Kasumi-1 (cell line): Measurements from ENCODE around the gene WWOX.

ENCODE experiments used
- DNase-seq, 2 experiments: peaks; one replicate each; lab custom pipeline; 2025; lab: John Stamatoyannopoulos, UW

Gene WWOX

GRCh38 chr16:78274771-78275170 is 175.3 kb downstream of the WWOX start:
- DNase-seq: no peak

- DNase-seq: no peak
Measured at GRCh38 chr16:78275420-78275819, 176.0 kb downstream of the WWOX start.

GRCh38 chr16:78277321-78278055 is 178.0 kb downstream of the WWOX start:
- DNase-seq: no peak

DNA sequence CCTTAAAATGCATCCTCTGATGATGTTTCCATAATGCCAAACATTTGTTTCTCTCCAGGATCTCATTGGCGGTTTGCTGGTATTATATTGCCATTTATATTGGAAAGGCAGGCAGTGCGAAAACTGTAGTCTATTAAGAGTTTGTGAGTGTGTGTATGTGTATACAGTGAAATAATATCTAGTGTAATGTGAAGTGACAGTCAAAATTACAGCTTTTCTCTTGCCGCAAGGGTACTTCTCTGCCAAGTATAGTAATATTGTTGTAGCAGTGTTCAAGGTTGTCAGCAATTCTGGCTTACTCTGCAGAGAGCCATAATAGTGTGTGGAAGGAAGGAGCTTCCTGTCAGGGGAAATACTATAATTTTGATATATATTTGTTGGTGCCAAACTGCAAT is 178.6 kb downstream of the WWOX start:
- no peak for DNase-seq

DNA sequence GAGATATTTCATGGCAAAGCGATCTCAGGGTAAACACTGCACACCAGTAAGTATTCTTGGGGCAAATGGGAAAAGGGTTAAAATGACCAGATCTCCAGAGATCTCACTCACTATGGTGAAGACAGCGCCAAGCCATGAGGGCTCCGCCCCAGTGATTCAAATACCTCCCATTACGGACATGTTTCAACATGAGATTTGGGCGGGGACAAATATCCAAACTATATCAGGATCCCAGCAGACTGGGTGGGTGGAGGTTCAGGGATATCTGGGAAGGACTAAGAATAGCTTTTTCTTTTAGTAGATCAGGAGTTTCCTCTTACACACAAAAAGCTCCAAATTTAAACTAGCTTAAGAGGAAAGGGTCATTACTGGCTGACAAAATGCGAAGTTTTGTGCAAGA is 181.7 kb downstream of the WWOX start:
- DNase-seq: no peak

GRCh38 chr16:78283548-78284251 is 184.2 kb downstream of the WWOX start:
- DNase-seq: no peak

GRCh38 chr16:78284326-78284725 is 184.9 kb downstream of the WWOX start:
- no peak for DNase-seq

DNA sequence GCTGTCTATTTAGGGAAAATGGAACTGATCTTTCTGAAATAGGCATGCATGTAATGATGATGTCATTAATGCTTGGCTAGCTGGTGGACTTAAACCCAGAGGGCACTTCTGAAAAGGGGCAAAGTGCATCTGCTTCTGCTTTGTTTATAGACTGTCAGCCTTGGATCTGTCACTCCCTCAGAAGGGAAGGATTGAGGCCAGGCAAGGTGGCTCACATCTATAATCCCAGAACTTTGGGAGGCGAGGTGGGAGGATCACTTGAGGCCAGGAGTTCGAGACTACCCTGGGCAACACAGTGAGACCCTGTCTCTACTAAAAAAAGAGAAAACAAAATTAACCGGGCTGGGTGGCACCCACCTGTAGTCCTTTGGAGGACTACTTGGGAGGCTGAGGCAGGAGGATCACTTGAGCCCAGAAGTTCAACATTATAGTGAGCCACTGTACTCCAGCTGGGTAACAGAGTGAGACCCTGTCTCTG is 185.5 kb downstream of the WWOX start:
- no peak for DNase-seq

DNA sequence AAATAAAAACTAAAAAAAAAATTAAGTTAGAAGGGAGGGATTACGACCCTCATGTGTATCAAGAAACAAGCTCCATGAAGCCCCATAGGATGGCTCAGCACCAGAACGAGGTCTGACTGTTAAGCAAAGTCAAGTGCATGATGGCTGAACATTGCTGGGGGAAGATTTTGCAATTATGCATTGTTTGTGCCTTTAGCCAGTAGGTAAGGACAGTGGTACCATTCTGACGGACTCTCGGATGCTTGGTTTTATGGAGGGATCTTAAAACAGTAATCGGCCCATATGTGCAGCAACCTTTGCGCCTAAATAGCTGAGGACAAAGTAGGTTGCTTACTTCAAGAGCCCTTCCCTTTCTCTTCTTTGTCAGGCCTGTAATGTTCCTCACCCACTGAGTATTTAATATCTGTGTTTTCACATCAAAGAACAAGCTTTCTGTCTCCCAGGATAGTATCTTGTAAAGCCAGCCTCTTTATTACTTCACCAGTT is 186.0 kb downstream of the WWOX start:
- DNase-seq: no peak

DNA sequence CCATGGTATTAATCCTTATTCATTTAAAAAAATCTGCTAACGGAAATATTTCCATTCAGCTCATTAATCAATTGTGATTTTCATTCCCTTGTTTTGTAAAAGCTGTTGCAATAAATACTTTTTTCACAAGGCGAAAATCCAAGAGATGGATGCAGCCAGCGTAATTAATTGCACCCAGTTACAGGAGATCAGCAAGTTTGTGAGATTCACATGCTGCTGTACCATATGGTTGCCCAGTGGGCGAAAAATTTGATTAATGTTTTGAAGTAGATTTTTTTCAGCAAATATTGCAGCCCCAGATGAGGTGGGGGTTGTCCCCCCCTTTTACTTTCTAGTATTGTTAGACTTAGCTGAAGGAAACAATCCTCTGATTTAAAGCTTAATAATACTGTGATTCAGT is 186.6 kb downstream of the WWOX start:
- DNase-seq: no peak

DNA sequence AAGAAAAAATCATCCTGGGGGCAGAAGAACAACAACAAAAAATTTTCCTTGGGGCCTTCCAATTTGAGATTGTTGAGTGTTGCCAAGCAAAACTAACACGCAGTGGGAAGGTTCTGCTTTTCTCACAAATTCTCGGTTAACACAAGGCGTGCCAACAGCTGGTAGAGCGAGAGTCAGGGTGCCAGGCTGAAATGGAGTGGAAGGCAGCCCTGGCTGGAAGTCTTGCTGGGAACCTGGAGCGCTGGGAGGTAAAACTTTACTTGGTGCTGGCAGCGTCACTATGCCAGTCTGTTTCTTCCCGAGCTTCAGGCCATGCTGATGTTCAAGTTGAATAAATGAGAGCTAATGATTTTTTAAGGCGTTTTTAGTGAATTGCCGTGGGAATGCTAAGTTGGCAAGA is 189.4 kb downstream of the WWOX start:
- DNase-seq: no peak

DNA sequence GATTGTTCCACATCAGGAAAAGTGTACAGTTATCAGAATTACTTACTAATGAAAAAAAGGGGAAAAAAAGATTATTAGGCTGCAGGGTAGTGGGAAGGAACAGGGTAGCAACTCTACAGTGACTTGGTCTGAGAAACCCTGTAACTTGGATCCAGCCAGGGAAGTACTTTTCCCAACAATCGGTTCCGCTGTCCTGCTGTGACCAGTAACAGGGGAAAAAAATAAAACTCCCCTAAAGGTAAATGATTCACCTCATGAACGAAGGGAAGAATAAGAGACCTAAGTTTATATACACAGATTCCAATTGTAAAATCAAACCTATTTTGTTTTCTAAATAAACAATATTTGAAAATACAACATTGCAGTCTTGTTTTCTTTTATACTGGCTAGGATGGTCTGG is 189.9 kb downstream of the WWOX start:
- DNase-seq: no peak

GRCh38 chr16:78289844-78290277 is 190.4 kb downstream of the WWOX start:
- DNase-seq: no peak

DNA sequence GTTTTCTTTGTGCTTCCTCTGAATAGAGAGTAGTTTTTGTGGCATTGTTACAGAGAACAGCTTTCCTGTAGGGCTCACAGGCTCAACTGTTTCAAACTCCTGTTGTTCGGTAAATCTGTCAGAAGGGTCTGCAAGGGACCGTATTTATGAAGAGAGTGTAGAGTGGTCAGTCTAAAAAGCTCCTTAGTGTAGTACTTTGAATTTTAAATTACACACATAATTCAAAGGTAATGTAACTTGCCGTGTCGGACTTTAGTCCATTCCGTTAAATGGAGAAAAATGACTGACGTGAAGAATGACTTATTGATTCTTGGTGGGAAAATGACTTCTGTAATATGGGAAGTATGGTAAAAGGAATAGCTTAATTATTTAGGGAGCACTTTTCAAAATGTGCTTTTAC is 190.9 kb downstream of the WWOX start:
- no peak for DNase-seq

- DNase-seq: no peak
Measured at GRCh38 chr16:78290872-78291591, 191.6 kb downstream of the WWOX start.

DNA sequence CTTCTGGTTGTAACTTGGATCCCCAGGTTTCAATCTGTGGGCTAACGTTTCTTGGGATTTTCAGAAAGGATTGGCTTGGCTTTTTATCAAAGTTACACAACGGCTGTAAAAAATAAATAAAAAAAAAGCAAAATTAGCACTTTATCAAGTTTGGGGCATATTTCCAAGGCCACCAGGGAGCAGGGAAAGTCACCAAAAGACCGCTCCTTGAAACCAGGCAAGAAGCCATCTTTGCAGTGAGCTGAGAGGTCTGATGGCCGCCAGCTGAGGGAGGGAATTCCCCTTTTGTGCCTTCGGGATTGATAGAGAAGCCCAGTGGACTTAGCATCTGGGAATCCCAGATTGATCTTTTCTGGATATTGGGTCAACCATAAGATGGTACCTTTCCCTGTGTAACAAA is 192.2 kb downstream of the WWOX start:
- no peak for DNase-seq

GRCh38 chr16:78292086-78292843 is 192.8 kb downstream of the WWOX start:
- DNase-seq: no peak

DNA sequence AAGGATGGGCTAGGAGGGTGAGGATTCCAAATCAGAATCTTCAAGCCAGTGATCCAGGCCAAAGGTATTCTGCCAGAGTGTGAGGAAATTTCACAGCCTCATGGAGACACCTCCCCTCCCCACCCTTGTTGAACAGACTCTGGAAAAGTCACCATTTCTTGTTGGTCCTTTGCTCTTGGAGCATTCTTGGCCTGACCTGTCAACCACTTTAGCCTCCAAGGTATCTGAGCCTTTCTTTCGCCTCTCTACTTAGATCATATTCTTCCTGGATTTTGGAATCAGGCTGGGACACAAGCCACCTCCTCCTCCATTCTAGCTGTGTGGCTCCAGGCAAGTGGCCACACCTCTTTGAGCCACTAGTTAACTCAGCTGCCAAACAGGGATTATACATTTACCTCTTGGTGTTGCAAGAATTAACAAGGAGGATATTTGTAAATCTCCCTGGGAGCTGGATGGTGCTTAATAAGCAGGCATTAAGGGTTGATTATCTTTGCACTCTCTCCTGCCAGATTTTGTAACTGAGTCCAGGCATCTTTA is 193.5 kb downstream of the WWOX start:
- DNase-seq: no peak

DNA sequence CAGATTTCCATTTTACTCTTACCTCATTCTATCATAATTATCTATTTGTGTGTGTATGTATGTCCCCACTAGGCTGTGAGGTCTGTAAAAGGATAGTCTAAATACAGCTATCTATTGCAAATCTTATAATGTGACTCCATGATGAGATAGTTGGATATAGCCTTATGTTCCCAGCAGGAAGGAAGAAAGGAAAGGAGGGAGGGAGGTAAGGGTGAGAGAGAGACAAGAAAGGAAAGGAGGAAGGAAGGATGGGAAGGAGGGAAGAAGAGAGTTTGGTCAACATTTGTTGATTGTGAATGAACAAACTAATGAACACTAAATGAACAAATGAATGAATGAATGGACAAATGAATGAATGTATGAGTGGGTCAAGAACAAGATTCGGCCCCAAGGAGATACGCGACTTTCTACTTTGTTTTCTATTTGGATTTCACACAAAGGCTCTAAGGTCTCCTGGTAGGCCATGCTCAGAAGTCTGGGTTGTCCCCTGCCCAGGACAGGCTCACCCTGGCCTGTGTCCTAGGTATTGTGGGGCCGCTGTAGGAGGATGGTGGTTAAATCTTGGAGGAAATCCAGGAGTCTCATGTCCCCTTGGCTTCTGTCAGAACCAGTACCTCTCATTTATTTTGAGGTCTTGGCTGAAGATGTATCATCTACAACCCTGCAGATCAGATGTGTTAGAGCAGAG is 195.2 kb downstream of the WWOX start:
- DNase-seq: no peak

- DNase-seq: no peak
Measured at GRCh38 chr16:78297066-78297666, 197.7 kb downstream of the WWOX start.

DNA sequence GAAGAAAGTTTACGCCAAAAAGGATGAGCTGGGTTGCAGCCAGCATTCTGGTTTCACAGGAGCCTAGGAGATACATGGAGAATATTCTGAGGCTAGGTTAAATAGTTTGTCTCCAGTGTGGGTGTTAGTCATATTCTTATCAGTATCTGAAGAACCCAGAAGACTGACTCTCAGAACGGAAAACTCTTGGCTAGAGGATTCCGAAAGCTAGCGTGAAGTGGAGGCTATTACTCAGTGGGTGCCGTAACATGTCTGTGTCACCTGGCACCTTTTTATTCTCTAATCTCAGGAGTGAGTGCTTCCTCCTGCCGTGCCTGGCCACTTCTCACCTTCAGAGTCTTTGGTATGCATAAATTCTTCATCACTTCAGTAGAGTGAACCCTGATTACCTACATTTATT is 199.5 kb downstream of the WWOX start:
- DNase-seq: no peak
